Upper lobe of right lung (tissue), 1 donor: ENCODE results near the gene TIAM1. TPM values are rescaled to one million over a fixed set of nuclear protein-coding genes. Genes with fewer than 3 reads are reported as not detected.

ENCODE experiments used
- ATAC-seq: fragments of 200-7000 bp; cut with Tn5 transposase; one replicate; pipeline ENCODE4 v1.9.1; 2020; ENCODE audit warnings: mild to moderate bottlenecking, moderate library complexity
- DNase-seq: peaks from one replicate; pipeline ENCODE4 v3.0.0-alpha.2; 2020
- H3K27ac ChIP-seq: fragments of 200-600 bp; one replicate; pipeline ENCODE4 v1.8.0; 2022
- H3K27me3 ChIP-seq: fragments of 200-600 bp; one replicate; pipeline ENCODE4 v1.8.0; 2022; ENCODE audit warnings: mild to moderate bottlenecking
- H3K36me3 ChIP-seq: fragments of 200-600 bp; one replicate; pipeline ENCODE4 v1.8.0; 2022
- H3K4me1 ChIP-seq: fragments of 200-600 bp; one replicate; pipeline ENCODE4 v1.8.0; 2022
- H3K4me3 ChIP-seq: fragments of 200-600 bp; one replicate; pipeline ENCODE4 v1.8.0; 2022; ENCODE audit warnings: mild to moderate bottlenecking
- H3K9me3 ChIP-seq: fragments of 200-600 bp; one replicate; pipeline ENCODE4 v1.8.0; 2022
- intact Hi-C: fragments of 100-400 bp; cut with DNase I; formaldehyde crosslinking; loops from one replicate; pipeline ENCODE4 v1.11.0; 2022
- total RNA-seq: library from RNA; stranded (reverse); fragmentation: NEBNext Ultra II Directional; extraction: Animal tissue kit (Norgen Biotek cat#: 25700); gene quantifications from one replicate; pipeline ENCODE4 v1.2.1, GENCODE V29; 2021
- TF ChIP-seq, protein P1 (sequence below): fragments of 200-600 bp; IDR thresholded peaks from one replicate; pipeline ENCODE4 v1.8.0; 2022; ENCODE audit warnings: antibody characterized with exemption
- donor health status: DM: no; HTN: yes; CAD: no; lungs with severe emphysema.

Gene TIAM1
- total RNA-seq, 1 donor from 2014 or later, result 27.3 TPM

DNA sequence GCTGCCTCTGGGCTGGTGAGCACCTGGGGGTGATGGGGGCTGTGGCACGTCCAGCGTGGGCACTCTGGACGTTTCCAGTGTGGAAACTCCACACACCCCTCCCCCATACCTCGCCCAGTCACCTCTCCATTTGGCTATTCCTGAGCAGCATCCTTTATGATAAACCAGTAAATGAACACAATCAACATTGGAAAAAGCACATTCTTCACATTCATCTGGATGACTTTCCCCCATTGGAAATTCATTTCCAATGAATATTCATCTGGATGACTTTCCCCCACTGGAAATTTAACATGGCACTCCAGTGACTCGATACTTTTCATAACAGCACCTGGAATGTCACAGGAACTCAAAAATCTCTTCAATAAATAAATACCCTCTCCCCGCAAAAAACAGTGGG lies 201.0 kb downstream of the TIAM1 start:
- Histone ChIP-seq H3K36me3 (no peaks in the 10 kb centered on the region), H3K4me3 (no peak overlapping the region), H3K27ac (no peak overlapping the region), H3K9me3 (no peaks in the 10 kb centered on the region), H3K27me3 (no peaks in the 10 kb centered on the region), H3K4me1 (no peaks in the 10 kb centered on the region)
- intact Hi-C loops, result no loop called here
- TF ChIP-seq, protein P1, sequence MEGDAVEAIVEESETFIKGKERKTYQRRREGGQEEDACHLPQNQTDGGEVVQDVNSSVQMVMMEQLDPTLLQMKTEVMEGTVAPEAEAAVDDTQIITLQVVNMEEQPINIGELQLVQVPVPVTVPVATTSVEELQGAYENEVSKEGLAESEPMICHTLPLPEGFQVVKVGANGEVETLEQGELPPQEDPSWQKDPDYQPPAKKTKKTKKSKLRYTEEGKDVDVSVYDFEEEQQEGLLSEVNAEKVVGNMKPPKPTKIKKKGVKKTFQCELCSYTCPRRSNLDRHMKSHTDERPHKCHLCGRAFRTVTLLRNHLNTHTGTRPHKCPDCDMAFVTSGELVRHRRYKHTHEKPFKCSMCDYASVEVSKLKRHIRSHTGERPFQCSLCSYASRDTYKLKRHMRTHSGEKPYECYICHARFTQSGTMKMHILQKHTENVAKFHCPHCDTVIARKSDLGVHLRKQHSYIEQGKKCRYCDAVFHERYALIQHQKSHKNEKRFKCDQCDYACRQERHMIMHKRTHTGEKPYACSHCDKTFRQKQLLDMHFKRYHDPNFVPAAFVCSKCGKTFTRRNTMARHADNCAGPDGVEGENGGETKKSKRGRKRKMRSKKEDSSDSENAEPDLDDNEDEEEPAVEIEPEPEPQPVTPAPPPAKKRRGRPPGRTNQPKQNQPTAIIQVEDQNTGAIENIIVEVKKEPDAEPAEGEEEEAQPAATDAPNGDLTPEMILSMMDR, result no peak
- no peak for DNase-seq
- no peak for ATAC-seq

- H3K4me3 ChIP-seq, result no peak overlapping the region
- H3K9me3 ChIP-seq, result no peaks in the 10 kb centered on the region
- no peaks in the 10 kb centered on the region for H3K4me1 ChIP-seq
- TF ChIP-seq, protein P1, result no peak
- no peak overlapping the region for H3K27ac ChIP-seq
- no peak for ATAC-seq
- no peaks in the 10 kb centered on the region for H3K27me3 ChIP-seq
- no peaks in the 10 kb centered on the region for H3K36me3 ChIP-seq
- no peak for DNase-seq
- intact Hi-C loops, result no loop called here
These were observed 201.5 kb downstream of the TIAM1 start for GRCh38 chr21:31142600-31142999.

DNA sequence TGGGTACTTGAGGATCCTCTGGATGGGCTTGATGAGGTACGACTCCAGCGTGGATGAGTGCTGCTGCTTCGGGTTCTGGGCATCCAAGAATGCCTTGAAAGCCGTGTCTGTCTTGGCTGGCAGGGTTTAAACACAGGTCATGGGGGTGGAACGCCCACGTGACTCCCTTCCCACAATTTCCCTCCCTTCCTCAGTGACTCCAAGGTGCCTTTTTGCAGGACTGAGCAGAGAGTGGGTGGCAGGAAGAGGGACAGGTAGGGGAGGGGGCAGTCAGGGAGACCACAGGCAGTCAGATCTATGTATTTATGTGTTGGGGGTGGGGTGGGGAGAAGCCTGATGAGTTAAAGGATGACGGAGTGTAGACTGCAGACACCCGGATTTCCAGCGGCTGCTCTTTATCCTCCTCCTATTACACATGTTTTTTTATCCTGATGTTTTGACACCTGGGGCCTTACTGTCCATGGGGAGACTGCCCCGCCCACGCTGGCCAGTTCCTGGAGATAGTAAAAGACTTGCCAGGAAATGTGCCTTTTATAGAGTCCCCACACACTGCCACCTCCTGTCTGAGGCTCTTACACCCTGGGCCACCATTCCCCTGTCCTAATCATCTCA lies 202.6 kb downstream of the TIAM1 start:
- ATAC-seq (no peak), DNase-seq (no peak)
- Histone ChIP-seq H3K4me3 (no peak overlapping the region), H3K36me3 (no peaks in the 10 kb centered on the region), H3K27ac (no peak overlapping the region), H3K9me3 (no peaks in the 10 kb centered on the region), H3K27me3 (no peaks in the 10 kb centered on the region), H3K4me1 (no peaks in the 10 kb centered on the region)
- TF ChIP-seq, protein P1, result no peak
- intact Hi-C loops, result no loop called here

GRCh38 chr21:31140676-31141075 lies 203.4 kb downstream of the TIAM1 start:
- H3K27me3 ChIP-seq, result no peaks in the 10 kb centered on the region
- H3K9me3 ChIP-seq, result no peaks in the 10 kb centered on the region
- H3K4me3 ChIP-seq, result no peak overlapping the region
- H3K27ac ChIP-seq, result no peak overlapping the region
- H3K4me1 ChIP-seq, result no peaks in the 10 kb centered on the region
- TF ChIP-seq, protein P1, result no peak
- no peaks in the 10 kb centered on the region for H3K36me3 ChIP-seq
- intact Hi-C loops, result no loop called here
- DNase-seq (no peak), ATAC-seq (no peak)

- Histone ChIP-seq H3K27me3 (no peaks in the 10 kb centered on the region), H3K4me1 (no peaks in the 10 kb centered on the region), H3K27ac (no peak overlapping the region), H3K9me3 (no peaks in the 10 kb centered on the region), H3K36me3 (no peaks in the 10 kb centered on the region), H3K4me3 (no peak overlapping the region)
- ATAC-seq (no peak), DNase-seq (no peak)
- intact Hi-C loops, result no loop called here
- TF ChIP-seq, protein P1, result no peak
These were observed 204.0 kb downstream of the TIAM1 start for GRCh38 chr21:31140025-31140424.

DNA sequence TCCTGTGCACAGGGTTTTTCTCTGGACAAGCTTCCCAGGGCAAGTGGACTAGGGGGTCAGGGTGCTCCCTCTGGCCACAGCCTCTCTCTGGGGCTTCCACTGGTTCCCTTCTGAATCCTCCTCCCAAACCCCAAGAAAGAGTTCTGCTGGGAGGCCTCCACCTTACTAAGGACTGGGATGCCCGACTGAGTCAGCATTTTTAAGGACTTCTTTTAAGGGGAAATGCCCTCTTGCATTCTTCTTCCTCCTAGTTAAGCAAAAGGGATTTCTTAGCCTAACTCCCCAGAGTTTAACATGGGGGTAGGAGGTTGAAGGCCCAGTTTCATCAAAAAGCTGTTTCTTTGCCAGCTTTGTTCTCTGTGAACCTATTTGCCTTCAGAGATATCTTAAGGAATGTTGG lies 206.1 kb downstream of the TIAM1 start:
- H3K27me3 ChIP-seq, result no peaks in the 10 kb centered on the region

More for the DNA sequence above, 206.1 kb downstream of the TIAM1 start:
- TF ChIP-seq, protein P1, result no peak
- no peaks in the 10 kb centered on the region for H3K9me3 ChIP-seq
- ATAC-seq (no peak), DNase-seq (no peak)
- no peak overlapping the region for H3K4me3 ChIP-seq
- H3K4me1 ChIP-seq, result peaks cover 5% of the 10 kb centered on the region
- H3K36me3 ChIP-seq, result no peaks in the 10 kb centered on the region
- no peak overlapping the region for H3K27ac ChIP-seq
- intact Hi-C loops, result no loop called here
